GM18951 (cell line): ENCODE data around the gene GDA.

Source experiments
- POLR2A ChIP-seq: IDR thresholded peaks from 4 replicates; pipeline ENCODE4 v1.6.1; 2011; ENCODE audit warnings: mild to moderate bottlenecking; ENCODE audit not compliant: insufficient read length, insufficient read depth; ENCODE audit errors: extremely low read depth
- in situ Hi-C: fragments of 300-500 bp; cut with MboI; formaldehyde crosslinking; loops from one replicate; pipeline ENCODE4 v1.12.0; 2022; ENCODE audit warnings: low sequenced_read_pairs, mixed read lengths, inconsistent platforms; ENCODE audit not compliant: unreplicated experiment

The GDA gene

DNA sequence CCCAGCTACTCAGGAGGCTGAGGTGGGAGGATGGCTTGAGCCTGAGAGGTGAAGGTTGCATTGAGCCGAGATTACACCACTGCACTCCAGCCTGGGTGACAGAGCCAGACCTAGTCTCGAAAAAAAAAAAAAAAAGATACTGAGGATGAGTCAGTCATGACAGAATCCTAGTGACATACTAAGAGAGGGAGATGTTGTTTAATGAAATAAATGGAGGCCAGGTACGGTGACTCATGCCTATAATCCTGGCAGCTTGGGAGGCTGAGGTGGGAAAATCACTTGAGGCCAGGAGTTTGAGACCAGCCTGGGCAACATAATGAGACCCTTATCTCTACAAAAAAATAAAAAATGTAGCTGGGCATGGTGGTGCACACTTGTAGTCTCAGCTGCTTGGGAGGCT is 108.6 kb downstream of the GDA start:
- in situ Hi-C loops = no loop called here
- TF ChIP-seq POLR2A = no peak

DNA sequence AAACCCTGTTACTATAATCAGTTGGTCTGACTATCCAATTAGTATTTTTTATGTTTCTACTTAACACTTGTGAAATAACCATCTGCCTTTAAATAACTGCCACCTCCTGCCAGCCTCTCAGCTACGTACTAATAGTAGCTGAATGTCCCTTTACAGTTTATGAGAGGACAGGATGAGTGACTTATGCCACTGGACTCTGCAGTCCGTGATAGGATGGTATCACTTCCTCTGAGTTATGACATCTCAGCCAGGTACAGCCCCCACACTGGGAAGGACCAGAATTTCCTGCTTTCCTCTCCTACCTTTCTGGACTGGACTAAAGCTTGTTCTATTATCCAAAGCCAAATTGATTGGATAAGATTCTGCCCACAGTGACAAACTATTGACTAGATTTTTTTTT is 112.8 kb downstream of the GDA start:
- in situ Hi-C loops = no loop called here
- no peak for TF ChIP-seq POLR2A

DNA sequence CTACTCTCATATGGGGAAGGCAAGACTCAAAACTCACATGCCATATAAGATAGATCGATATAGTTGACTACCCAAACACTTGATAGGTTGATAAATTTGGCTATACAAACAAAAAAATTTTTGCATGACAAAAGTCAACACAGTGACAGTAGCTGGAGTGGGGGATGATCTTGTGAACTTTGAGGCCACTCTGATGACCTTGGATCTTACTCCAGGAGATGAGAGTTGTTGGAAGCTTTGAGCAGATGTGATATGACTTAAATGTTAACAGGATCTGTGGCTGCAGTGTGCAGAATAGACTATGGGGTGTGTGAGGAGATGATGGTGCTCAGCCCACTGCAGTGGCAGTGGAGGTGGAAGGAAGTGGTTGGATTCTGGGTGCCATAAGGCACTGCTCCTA is 114.3 kb downstream of the GDA start:
- TF ChIP-seq POLR2A = no peak
- in situ Hi-C loops = no loop called here

DNA sequence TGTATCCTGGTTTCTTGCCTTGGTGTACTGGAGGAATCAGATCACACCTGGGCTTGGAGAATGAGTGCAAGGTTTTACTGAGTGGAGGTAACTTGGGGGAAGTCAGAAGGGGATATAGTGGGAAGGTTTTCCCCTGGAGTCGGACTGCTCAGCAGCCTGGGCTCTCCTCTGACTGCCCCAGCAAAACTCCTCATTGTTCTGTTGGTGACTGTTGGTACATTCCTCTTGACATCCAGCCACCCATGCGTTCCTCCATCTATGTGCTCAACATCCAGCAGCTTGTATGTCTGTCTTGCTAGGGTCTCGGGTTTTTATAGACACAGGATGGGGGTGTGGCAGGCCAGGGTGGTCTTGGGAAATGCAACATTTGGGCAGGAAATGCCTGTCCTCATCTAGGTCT is 119.7 kb downstream of the GDA start:
- TF ChIP-seq POLR2A = no peak
- in situ Hi-C loops = no loop called here

DNA sequence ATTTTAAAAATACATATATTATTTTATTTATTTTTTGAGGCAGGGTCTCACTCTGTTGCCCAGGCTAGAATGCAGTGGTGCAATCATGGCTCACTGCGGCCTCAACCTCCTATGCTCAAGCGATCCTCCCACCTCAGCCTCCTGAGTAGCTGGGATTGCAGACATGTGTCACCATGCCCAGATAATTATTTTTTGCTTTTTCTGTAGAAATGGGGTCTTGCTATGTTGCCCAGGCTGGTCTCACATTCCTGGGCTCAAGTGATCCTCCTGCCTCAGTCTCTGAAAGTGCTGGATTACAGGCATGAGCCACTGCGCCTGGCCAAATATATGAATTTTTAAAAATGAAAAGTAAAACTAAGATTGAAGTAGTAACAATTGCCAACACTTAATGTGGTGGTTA is 121.1 kb downstream of the GDA start:
- in situ Hi-C loops = loop anchor here (5.0 kb wide), 2 partner anchors 68 to 233 kb away; no protein-coding TSS in a partner anchor

DNA sequence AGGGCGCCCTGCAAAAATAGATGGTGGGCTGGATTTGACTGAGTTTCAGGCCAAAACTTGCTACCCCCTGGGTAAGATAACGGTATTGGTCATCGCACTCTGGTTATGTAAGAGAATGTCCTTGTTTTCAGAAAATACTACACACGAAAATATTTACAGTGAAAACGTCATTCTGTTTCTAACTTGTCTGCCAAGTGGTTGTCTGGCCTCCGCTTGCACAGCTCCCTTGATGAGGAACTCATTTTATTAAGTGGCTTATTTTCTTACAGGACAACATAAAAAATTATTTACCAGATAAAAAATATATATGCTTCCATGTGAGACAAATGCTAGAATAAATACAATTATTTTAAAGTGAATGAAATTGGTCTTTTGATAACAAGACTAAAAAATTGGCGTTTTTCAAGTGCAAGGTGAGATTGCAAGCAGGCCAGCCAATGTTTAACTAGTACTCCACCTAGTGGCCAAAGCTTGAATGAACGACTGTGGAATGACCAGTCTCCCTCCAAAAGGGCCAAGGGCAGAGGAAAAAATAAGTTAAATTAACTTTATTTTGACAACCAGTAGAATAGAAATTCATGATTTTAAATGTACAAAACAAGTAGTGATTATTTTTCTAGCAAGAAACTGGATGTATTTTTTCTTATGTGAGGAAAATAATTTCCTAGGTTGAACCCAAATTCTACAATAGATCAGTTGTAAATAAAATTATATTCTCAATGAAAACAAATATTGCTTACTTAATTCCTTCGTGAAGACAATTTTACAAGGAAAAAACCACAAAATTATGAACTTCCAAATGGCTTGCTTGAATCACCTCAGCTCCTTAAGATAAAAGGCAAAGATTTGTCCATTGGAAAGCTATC is 122.6 kb downstream of the GDA start:
- TF ChIP-seq POLR2A = no peak

DNA sequence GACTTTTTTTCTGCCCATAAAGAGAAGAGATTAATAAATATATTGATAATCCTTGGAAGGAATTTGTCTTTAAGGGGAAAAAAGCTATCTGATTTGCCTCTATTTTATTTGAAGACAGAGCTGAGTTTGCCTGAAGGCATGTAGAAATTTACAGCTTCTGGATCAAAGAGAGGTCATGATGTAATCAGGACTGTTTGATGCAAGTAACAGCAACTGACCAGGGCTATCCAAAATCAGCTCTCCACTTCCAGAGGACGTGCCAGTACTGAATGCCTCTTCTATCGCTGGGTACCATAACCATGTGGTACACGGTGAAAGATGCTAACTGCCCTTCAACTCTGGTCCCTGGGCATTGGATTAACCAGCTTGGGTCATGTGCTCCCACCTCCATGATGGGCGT is 125.2 kb downstream of the GDA start:
- in situ Hi-C loops = loop anchor here (5.0 kb wide), 2 partner anchors 72 to 237 kb away; no protein-coding TSS in a partner anchor
- no peak for TF ChIP-seq POLR2A

More for the DNA sequence above, 122.6 kb downstream of the GDA start:
- in situ Hi-C loops = loop anchor here (5.0 kb wide), 2 partner anchors 70 to 235 kb away; no protein-coding TSS in a partner anchor

DNA sequence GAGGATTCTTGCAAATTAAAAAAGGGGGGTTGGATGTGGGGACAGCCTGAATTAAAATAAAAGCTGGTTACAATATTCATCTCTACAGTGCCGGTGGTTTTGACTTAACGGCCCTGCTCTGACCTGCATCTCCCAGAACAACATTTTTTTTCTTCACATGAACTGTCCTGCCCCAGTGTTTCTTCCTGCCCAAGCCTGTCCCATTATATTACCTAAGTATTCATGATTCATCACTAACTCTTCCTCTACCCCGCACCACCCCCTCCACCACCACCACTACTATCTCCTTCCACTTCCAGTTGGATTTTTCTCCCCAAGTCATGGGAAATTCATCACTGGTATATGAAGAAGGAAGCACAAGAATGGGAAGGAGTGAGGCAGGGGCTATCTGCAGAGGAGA is 125.7 kb downstream of the GDA start:
- in situ Hi-C loops = loop anchor here (5.0 to 25.0 kb wide), 3 partner anchors 73 to 537 kb away; no protein-coding TSS in a partner anchor
- TF ChIP-seq POLR2A = no peak

DNA sequence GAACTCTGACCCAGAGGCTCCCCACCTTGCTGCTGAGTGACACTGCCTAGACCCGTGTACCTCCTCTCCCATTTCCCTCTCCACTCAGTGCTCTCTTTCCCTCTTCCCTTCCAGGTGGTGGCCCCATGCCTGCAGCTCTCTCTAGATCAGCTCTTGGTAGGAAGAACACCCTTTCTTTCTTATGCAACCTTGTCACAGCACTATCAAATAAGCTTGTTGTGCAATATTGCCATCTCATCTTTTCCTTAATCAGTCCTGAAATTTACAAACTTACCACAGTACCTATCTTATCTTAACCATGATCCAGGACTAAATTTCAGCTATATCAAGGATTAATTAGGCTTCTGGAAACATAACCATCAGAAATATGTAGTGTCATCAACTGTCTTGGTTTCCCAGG is 127.2 kb downstream of the GDA start:
- no peak for TF ChIP-seq POLR2A
- in situ Hi-C loops = loop anchor here (25.0 kb wide), 1 partner anchor 536 kb away; no protein-coding TSS in a partner anchor

DNA sequence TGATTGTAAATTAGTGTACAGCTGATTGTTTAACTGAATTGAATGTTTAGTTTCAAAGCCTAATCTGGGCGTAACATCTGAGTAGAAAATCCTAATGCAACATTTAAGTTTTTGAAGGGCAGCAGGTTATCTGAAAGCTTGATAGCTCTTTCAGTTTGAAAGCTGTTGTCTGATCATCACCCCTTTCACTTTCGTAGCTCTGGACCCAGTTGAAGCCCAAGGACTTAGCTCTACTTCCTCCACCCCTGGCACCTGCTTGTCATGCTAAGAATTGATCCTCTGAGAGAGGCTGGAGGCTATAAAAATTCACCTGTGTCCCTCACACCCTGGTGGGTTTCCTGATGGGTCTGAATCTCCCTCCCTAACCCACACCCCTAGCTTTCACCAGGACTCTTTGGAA is 129.7 kb downstream of the GDA start:
- in situ Hi-C loops = loop anchor here (25.0 kb wide), 1 partner anchor 533 kb away; no protein-coding TSS in a partner anchor
- no peak for TF ChIP-seq POLR2A

DNA sequence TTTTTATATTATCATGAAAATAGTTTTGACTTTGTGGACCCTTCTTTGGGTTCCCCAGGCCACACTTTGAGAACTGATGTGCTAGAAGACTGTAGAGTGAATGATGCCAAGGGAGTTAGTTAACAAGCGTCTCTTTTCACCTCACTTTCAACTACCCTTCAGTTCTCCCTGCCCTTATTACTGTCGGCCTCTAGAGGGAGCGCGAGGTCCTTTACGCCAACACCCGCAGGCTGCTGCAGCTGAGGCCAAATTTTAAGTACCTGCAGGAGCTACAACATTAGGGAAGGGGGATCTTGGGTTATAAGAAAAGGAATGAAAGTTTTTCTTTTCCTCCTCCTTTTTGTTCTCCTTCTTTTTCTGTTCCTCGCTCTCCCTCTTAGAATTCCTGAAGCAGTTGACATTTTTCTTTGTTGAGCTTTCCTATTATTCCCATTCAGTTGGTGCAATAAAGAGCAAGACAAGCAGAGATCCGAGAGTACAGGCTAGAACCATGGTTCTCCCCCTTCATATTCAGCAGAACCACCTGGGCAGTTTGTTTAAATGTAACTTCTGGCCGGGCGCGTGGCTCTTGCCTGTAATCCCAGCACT is 131.8 kb downstream of the GDA start:
- in situ Hi-C loops = loop anchor here (25.0 kb wide), 1 partner anchor 531 kb away; no protein-coding TSS in a partner anchor

DNA sequence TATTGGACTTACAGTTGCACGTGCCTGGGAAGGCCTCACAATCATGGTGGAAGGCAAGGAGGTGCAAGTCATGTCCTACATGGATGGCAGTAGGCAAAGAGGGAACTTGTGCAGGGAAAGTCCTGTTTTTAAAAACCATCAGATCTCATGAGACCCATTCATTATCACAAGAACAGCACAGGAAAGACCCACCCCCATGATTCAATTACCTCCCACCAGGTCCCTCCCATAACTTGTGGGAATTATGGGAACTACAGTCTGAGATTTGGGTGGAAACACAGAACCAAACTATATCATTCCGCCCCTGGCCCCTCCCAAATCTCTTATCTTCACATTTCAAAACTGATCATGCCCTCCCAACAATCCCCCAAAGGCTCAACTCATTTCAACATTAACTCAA is 140.2 kb downstream of the GDA start:
- in situ Hi-C loops = loop anchor here (25.0 kb wide), 1 partner anchor 523 kb away; no protein-coding TSS in a partner anchor

More for the DNA sequence above, 131.8 kb downstream of the GDA start:
- TF ChIP-seq POLR2A = no peak

DNA sequence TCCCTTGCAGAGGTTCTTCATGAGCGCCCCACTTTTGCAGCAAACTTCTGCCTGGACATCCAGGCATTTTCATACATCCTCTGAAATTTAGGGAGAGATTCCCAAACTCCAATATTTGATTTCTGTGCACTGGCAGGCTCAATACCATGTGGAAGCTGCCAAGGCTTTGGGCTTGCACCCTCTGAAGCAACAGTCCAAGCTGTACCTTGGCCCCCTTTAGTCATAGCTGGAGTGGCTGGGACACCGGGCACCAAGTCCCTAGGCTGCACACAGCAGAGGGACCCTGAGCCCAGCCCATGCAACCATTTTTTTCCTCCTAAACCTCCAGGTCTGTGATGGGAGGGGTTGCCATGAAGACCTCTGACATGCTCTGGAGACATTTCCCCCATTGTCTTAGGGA is 141.1 kb downstream of the GDA start:
- in situ Hi-C loops = loop anchor here (5.0 to 25.0 kb wide), 2 partner anchors 302 to 522 kb away; no protein-coding TSS in a partner anchor
- TF ChIP-seq POLR2A = no peak

More for the DNA sequence above, 140.2 kb downstream of the GDA start:
- no peak for TF ChIP-seq POLR2A

DNA sequence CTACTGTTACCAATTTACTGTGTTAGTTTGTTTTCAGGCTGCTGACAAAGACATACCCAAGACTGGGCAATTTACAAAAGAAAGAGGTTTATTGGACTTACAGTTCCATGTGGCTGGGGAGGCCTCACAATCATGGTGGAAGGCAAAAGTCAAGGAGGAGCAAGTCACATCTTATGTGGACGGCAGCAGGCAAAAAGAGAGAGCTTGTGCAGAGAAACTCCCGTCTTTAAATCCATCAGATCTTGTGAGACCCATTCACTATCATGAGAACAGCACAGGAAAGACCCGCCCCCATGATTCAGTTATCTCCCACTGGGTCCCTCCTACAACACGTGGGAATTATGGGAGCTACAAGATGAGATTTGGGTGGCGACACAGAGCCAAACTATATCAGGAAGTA is 142.3 kb downstream of the GDA start:
- in situ Hi-C loops = loop anchor here (5.0 to 25.0 kb wide), 2 partner anchors 301 to 521 kb away; no protein-coding TSS in a partner anchor

DNA sequence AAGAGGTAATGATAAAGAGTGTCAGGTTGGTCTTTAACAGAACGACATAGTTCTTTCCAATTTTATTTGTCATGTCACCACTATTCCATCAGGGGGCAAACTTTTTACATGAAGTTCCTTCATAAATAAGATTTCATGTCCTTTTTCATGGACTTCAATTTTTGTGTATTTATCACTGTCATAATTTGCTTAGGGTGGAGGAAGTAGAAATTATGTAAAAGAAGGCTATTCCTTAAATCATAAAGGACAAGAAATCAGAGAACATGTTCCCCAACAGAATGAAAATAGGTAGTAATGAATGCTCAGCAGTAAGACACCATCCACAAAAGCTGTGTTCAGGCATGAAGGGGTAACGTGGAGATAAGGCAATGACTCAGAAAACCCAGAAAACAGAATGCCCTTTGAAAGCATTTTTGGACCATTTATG is 143.0 kb downstream of the GDA start:
- no peak for TF ChIP-seq POLR2A
- in situ Hi-C loops = loop anchor here (5.0 to 25.0 kb wide), 2 partner anchors 300 to 520 kb away; no protein-coding TSS in a partner anchor
